B cell (primary cell): ENCODE results near the gene PLBD2.

Source experiments
- CTCF ChIP-seq: fragments of 200-600 bp; IDR thresholded peaks from one replicate; pipeline ENCODE4 v1.8.0; 2022; ENCODE audit warnings: antibody characterized with exemption, mild to moderate bottlenecking
- EZH2 ChIP-seq: IDR thresholded peaks from 2 replicates; pipeline ENCODE4 v1.6.1; 2012; ENCODE audit warnings: borderline replicate concordance, low read depth, mild to moderate bottlenecking, moderate library complexity, low read length; ENCODE audit not compliant: insufficient read depth, poor library complexity, severe bottlenecking

GRCh38 chr12:113413488-113413939, 55.1 kb downstream of the PLBD2 start:
- TF ChIP-seq CTCF, result no peak
- no peak for TF ChIP-seq EZH2
